HG02938 (cell line): Measurements from ENCODE around the gene SPATS2L.
A peak's percentile ranks its signal among the peaks of the same experiment; 100 is the strongest.

ENCODE experiments used
- ATAC-seq: cut with Tn5 transposase; IDR thresholded peaks from one replicate; pipeline ENCODE4 v1.9.1; 2021; ENCODE audit warnings: mild to moderate bottlenecking, moderate library complexity; ENCODE audit not compliant: unreplicated experiment

The SPATS2L gene

GRCh38 chr2:200461846-200462710 lies 155.6 kb downstream of the SPATS2L start:
- no peak for ATAC-seq

GRCh38 chr2:200463452-200463851 lies 157.0 kb downstream of the SPATS2L start:
- no peak for ATAC-seq

- ATAC-seq: no peak
Observed at GRCh38 chr2:200466425-200467418, 160.2 kb downstream of the SPATS2L start.

- no peak for ATAC-seq
Observed at GRCh38 chr2:200467806-200468681, 161.6 kb downstream of the SPATS2L start.

GRCh38 chr2:200469708-200470211 lies 163.3 kb downstream of the SPATS2L start:
- no peak for ATAC-seq

GRCh38 chr2:200470230-200470629 lies 163.7 kb downstream of the SPATS2L start:
- no peak for ATAC-seq

GRCh38 chr2:200471324-200471848 lies 164.9 kb downstream of the SPATS2L start:
- ATAC-seq: peak; percentile 87

GRCh38 chr2:200471928-200472645 lies 165.6 kb downstream of the SPATS2L start:
- peak; percentile 5 for ATAC-seq

GRCh38 chr2:200472853-200473464 lies 166.5 kb downstream of the SPATS2L start:
- ATAC-seq: no peak

GRCh38 chr2:200475795-200476194 lies 169.3 kb downstream of the SPATS2L start:
- ATAC-seq: no peak

GRCh38 chr2:200476836-200477235 lies 170.3 kb downstream of the SPATS2L start:
- ATAC-seq: no peak

GRCh38 chr2:200477667-200478131 lies 171.2 kb downstream of the SPATS2L start:
- ATAC-seq: no peak

GRCh38 chr2:200479692-200480265 lies 173.3 kb downstream of the SPATS2L start:
- no peak for ATAC-seq

- ATAC-seq: no peak
Observed at GRCh38 chr2:200482194-200482593, 175.7 kb downstream of the SPATS2L start.

- ATAC-seq: peak; percentile 70
Observed at GRCh38 chr2:200483729-200484198, 177.3 kb downstream of the SPATS2L start.

- ATAC-seq: no peak
Observed at GRCh38 chr2:200484934-200485333, 178.4 kb downstream of the SPATS2L start.

- ATAC-seq: no peak
Observed at GRCh38 chr2:200486529-200486928, 180.0 kb downstream of the SPATS2L start.

GRCh38 chr2:200488169-200488568 lies 181.7 kb downstream of the SPATS2L start:
- no peak for ATAC-seq
